Heart left ventricle (tissue), 16 donors: ENCODE data around the gene EEF1A2. TPM values are rescaled to one million over a fixed set of nuclear protein-coding genes. Genes with fewer than 3 reads are reported as not detected.

ENCODE experiments used
- ATAC-seq, 4 donors: fragments of 200-7000 bp; cut with Tn5 transposase; one replicate each; pipeline ENCODE4 v1.9.1; 2020 to 2022; ENCODE audit warnings: moderate library complexity in 4 of 4, mild to moderate bottlenecking in 3 of 4, moderate number of reproducible peaks in 1 of 4
- DNase-seq, 5 donors: peaks; one replicate each; pipeline ENCODE4 v3.0.0-alpha.2; 2020
- H3K27ac ChIP-seq, 12 donors: fragments of 200-600 bp; sonication (generic) in 4 of 12; one replicate each; pipeline versions ENCODE4 v1.5.0 to v1.8.0; 2016 to 2022; ENCODE audit warnings: mild to moderate bottlenecking in 2 of 12
- H3K27me3 ChIP-seq, 9 donors: fragments of 200-600 bp; sonication (generic) in 2 of 9; one replicate each; pipeline versions ENCODE4 v1.5.1 to v1.8.0; 2016 to 2022; ENCODE audit warnings: mild to moderate bottlenecking in 3 of 9
- H3K36me3 ChIP-seq, 9 donors: fragments of 200-600 bp; sonication (generic) in 2 of 9; one replicate each; pipeline versions ENCODE4 v1.5.0 to v1.8.0; 2018 to 2022; ENCODE audit warnings: mild to moderate bottlenecking in 2 of 9
- H3K4me1 ChIP-seq, 12 donors: fragments of 200-600 bp; sonication (generic) in 4 of 12; one replicate each; pipeline versions ENCODE4 v1.5.0 to v1.8.0; 2016 to 2022; ENCODE audit warnings: mild to moderate bottlenecking in 3 of 12
- H3K4me3 ChIP-seq, 12 donors: fragments of 200-600 bp; sonication (generic) in 4 of 12; one replicate each; pipeline versions ENCODE4 v1.5.0 to v1.8.0; 2017 to 2022; ENCODE audit warnings: mild to moderate bottlenecking in 9 of 12, moderate library complexity in 4 of 12
- H3K9me3 ChIP-seq, 12 donors: fragments of 200-600 bp; sonication (generic) in 4 of 12; one replicate each; pipeline versions ENCODE4 v1.5.0 to v1.8.0; 2016 to 2022; ENCODE audit warnings: mild to moderate bottlenecking in 1 of 12
- CTCF ChIP-seq, 12 donors: fragments of 200-600 bp; sonication (generic) in 4 of 12; IDR thresholded peaks; one replicate each; pipeline versions ENCODE4 v1.5.0 to v1.8.0; 2018 to 2022; ENCODE audit warnings: antibody characterized with exemption in 12 of 12, mild to moderate bottlenecking in 5 of 12
- POLR2A ChIP-seq, 2 donors: fragments of 450-650 bp; IDR thresholded peaks; one replicate each; pipeline ENCODE4 v1.6.1; 2017; ENCODE audit warnings: antibody characterized with exemption in 2 of 2, mild to moderate bottlenecking in 2 of 2, moderate library complexity in 2 of 2
- WGBS, 4 donors: extraction: QIAGEN DNeasy Blood & Tissue Kit in 2 of 4; methylation state at CpG; one replicate each; pipeline versions ENCODE4 v1.1.5 to v1.1.7; 2013 to 2018; 5-methylcytosine and 5-hydroxymethylcytosine counted together
- intact Hi-C, 10 donors: fragments of 100-400 bp; cut with DNase I; formaldehyde crosslinking; loops; one replicate each; pipeline versions ENCODE4 v1.11.1 to v1.14.2; 2022
- polyA plus RNA-seq, 2 donors: library from polyadenylated mRNA; stranded (reverse); fragments of 200-250 nt; gene quantifications; one replicate each; pipeline ENCODE4 v1.2.3, GENCODE V29; 2013
- total RNA-seq, 9 donors: library from RNA; depleted of rRNA in 2 of 9; stranded (reverse); fragments of >200 nt in 2 of 9; fragmentation: NEBNext Ultra II Directional in 3 of 9; extraction: Animal tissue kit (Norgen Biotek cat#: 25700) in 3 of 9; gene quantifications; one replicate each; pipeline versions ENCODE4 v1.1.0 to v1.2.4, GENCODE V29; 2016 to 2023
- donor health status: ischemic (EF 13 %, LVEDD 7.1; RV severe dilation, severe dysfunction).
- donor health status: healthy with polysubstance abuse.
- donor health status: DM: no; HTN: yes; CAD: no.
- donor health status: DM: no; HTN: no; CAD: no.
- donor health status: ischemic (EF 25% LVEDD 6.9; RV normal size, moderate dysfunction).
- donor health status: ischemic (EF 25% LVEDD 5.7; RV mildly dilated, moderate dysfunction).
- donor health status: healthy.
- donor health status: DM: yes; HTN: yes; CAD: no.
- donor health status: ischemic (EF 35%, LVEDD 5.7; RV mildly dilated, moderate dysfunction).
- donor health status: nonischemic (EF 11% LVEDD 7.7; RV severe dilation, severe dysfunction).
- donor health status: DM: yes; HTN: yes; CAD: no.
- donor health status: PGD.
- donor health status: ischemic (EF 29% LVEDD 5.4; RV normal size, mild dysfunction).
- donor health status: nonischemic (EF 23%, LVEDD 6.1; RV moderate dilation, normal function).

EEF1A2 gene
- total and polyA plus RNA-seq, 11 donors, result 791 to 1,794 (median 1,345) TPM

DNA sequence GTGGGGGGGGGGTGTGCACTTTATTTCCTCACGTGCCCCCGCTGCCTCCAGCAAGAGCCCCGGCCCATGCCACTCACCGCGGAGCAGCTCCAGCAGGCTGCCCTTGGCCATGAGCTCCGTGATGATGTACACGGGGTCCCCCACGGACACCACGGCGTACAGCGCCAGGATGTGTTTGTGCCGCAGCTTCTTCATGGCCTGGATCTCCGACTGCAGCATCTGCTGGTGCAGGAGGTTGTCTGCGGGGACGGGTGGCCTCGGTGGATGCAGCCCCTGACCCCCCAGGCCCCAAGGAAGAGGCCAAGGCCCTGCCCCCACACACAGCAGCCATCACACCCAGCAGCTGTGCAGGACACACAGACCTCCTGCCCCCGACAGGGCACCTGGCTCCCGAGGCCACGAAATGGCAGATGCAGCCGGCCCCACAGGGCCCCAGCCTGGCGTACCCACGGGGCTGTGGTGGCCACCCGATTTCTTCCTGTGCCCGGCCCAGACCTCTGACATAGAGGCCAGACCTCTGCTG lies 33.6 kb upstream of the EEF1A2 start:
- DNase-seq (peak in 3 of 5 donors; percentile 15 to 58 (median 18)), ATAC-seq (no peak)
- no peak overlapping the region for H3K4me3 ChIP-seq
- TF ChIP-seq CTCF (IDR thresholded peaks at IDR 0.05), result no peak
- no peak for TF ChIP-seq POLR2A (IDR thresholded peaks at IDR 0.05)
- no peaks in the 10 kb centered on the region for H3K9me3 ChIP-seq
- intact Hi-C loops, result loop anchor here in 2 of 10 donors (10.0 kb wide), 3 partner anchors 332 to 592 kb away; partner anchors contain the start of genes ABHD16B (in 1 of the 2) and TPD52L2 (in 1 of the 2)
- peaks cover 0 to 22% (median 4%) of the 10 kb centered on the region in 12 donors for H3K4me1 ChIP-seq
- WGBS, 4 donors, result 73 to 85% (median 79%) methylated on average over 14 to 24 of the region's 24 CpGs
- H3K36me3 ChIP-seq, result no peaks in the 10 kb centered on the region
- peaks cover 0 to 38% (median 2%) of the 10 kb centered on the region in 9 donors for H3K27me3 ChIP-seq
- H3K27ac ChIP-seq, result no peak overlapping the region

DNA sequence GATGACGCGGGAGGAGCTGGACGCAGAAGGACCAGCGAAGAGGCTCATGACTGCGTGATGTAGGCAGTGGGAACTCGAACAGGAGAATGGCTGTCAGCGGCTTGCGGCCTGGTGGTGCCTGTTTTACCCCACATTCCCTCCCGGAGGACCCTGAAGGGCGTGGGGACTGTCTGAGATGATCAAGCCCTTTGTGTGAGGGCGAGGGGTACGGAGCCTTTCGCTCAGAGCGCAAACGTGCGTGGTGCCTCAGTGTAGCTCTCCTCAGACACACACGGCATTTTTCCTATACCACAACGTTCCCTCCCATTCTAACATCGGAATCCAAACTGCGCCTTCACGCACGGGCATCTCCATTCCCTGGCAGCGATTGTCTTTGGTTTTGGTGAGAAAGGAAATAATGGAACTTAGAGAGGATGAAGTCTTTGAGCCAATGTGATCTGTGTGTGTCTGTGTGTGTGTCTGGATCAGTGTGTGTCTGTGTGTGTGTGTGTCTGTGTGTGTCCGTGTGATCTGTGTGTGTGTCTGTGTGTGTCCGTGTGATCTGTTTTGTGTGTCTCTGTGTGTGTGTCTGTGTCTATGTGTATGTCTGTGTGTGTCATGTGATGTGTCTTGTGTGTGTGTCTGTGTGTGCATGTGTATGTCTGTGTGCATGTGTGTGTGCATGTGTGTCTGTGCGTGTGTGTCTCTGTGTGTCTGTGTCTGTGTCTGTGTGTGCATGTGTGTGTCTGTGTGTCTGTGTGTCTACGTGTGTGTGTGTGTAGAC lies 33.0 kb upstream of the EEF1A2 start:
- intact Hi-C loops, result loop anchor here in 2 of 10 donors (10.0 kb wide), 3 partner anchors 333 to 593 kb away; partner anchors contain the start of genes ABHD16B (in 1 of the 2) and TPD52L2 (in 1 of the 2)
- no peaks in the 10 kb centered on the region for H3K9me3 ChIP-seq
- WGBS, 4 donors, result 76 to 82% (median 78%) methylated on average over 27 of the region's 27 CpGs
- peaks cover 0 to 16% (median 0%) of the 10 kb centered on the region in 12 donors for H3K4me1 ChIP-seq
- no peak overlapping the region for H3K4me3 ChIP-seq
- H3K36me3 ChIP-seq, result no peaks in the 10 kb centered on the region
- DNase-seq, result peak in 3 of 5 donors; percentile 8 to 32 (median 16)
- TF ChIP-seq CTCF (IDR thresholded peaks at IDR 0.05) (no peak), POLR2A (IDR thresholded peaks at IDR 0.05) (no peak)
- H3K27me3 ChIP-seq, result peaks cover 0 to 31% (median 2%) of the 10 kb centered on the region in 9 donors
- no peak overlapping the region for H3K27ac ChIP-seq
- ATAC-seq, result no peak

DNA sequence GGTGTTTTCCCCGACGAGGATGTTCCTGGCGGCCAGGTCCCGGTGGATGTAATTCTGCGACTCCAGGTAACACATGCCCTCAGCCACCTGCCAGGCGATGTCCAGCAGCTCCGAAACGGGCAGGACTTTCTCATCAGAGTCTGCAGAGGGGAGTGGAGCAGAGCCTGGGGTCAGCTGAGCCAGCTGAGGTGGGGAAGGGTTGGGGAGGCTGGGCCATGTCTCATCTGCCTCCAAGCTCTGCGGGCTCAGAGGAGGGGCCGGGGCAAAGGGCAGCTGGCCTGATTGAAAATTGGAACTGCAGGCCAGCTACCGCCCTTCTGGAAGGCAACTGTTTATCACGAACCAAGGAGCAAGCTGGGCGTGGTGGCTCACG lies 31.9 kb upstream of the EEF1A2 start:
- no peak overlapping the region for H3K27ac ChIP-seq
- no peak overlapping the region for H3K4me3 ChIP-seq
- peaks cover 0 to 9% (median 0%) of the 10 kb centered on the region in 12 donors for H3K4me1 ChIP-seq
- H3K27me3 ChIP-seq, result peaks cover 0 to 23% (median 0%) of the 10 kb centered on the region in 9 donors
- ATAC-seq, result no peak
- 73 to 80% (median 74%) methylated on average over 12 to 14 of the region's 14 CpGs for WGBS, 4 donors
- no peak for TF ChIP-seq POLR2A (IDR thresholded peaks at IDR 0.05)
- H3K36me3 ChIP-seq, result no peaks in the 10 kb centered on the region
- peak in 3 of 5 donors; percentile 16 to 35 (median 23) for DNase-seq
- H3K9me3 ChIP-seq, result no peaks in the 10 kb centered on the region
- intact Hi-C loops, result loop anchor here in 2 of 10 donors (10.0 kb wide), 3 partner anchors 334 to 594 kb away; partner anchors contain the start of genes ABHD16B (in 1 of the 2) and TPD52L2 (in 1 of the 2)

DNA sequence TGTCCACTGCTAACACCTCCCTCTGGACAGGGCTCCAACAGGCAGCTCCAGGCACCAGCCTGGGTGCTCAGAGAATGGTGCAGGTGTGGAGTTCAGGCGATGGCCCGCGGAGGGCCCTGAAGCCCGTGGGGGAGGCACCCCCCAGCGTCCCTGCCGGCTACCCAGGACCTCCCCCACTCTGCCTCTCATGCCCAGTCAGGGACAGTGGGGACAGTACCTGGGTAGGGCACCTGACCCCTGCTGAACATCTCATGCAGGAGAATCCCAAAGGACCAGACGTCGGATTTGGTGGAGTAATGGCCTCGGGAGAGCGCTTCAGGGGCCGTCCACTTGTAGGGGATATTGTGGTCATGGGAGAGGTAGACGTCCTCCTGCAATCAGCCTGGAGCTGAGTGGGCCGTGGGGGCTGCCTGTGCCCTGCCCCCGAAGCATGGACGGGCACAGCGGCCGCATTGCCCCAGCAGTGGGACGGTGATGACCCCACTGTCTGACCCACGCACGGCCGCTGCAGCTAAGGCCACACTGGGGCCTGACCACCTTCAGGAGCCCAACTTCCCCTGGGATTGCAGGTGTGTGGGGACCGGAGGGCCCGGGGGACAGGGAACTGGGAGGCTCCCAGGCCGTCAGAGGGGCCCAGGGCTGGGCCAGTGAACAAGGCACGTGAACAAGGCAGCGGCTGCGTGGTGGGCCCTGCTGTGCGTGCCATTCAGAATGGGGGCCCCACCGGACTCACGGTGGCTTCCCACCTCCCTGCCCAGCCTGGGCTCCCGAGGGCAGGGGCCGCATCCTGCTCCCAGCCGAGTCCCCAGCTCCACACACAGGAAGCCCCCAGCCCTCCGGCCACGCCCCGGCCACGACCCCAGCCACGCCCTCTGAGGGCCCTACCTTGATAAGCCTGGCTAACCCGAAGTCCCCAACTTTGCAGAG lies 31.2 kb upstream of the EEF1A2 start:
- Histone ChIP-seq H3K27ac (no peak overlapping the region), H3K36me3 (no peaks in the 10 kb centered on the region), H3K4me3 (no peak overlapping the region), H3K4me1 (peaks cover 0 to 6% (median 0%) of the 10 kb centered on the region in 12 donors), H3K27me3 (peaks cover 0 to 20% (median 0%) of the 10 kb centered on the region in 9 donors), H3K9me3 (no peaks in the 10 kb centered on the region)
- intact Hi-C loops, result loop anchor here in 3 of 10 donors (10.0 kb wide), 4 partner anchors 85 to 595 kb away; partner anchors contain the start of genes ABHD16B (in 1 of the 3) and TPD52L2 (in 1 of the 3)
- 73 to 81% (median 79%) methylated on average over 18 to 39 of the region's 39 CpGs for WGBS, 4 donors
- DNase-seq (peak in 4 of 5 donors; percentile 5 to 52 (median 20)), ATAC-seq (peak in 1 of 4 donors; percentile 10)
- TF ChIP-seq POLR2A (IDR thresholded peaks at IDR 0.05) (no peak), CTCF (IDR thresholded peaks at IDR 0.05) (no peak)
